K562 (cell line): ENCODE measurements around the gene UBXN11. TPM values are rescaled to one million over a fixed set of nuclear protein-coding genes. Genes with fewer than 3 reads are reported as not detected.

Experiments used
- CBX3 ChIP-seq, 2 experiments: IDR thresholded peaks; 1 replicate in 1 of 2; 2 replicates in 1 of 2; pipeline ENCODE4 v1.6.1; 2012; ENCODE audit warnings: inconsistent platforms in 2 of 2, low read length in 2 of 2, borderline replicate concordance in 1 of 2, control low read depth in 1 of 2
- CEBPG ChIP-seq, 3 experiments: fragments of 200-800 bp in 1 of 3; sonication (Bioruptor generic) in 1 of 3; sonication (generic) in 1 of 3; formaldehyde crosslinking in 1 of 3; IDR thresholded peaks in 2 of 3; conservative IDR thresholded peaks in 1 of 3; 2 replicates each; pipeline versions ENCODE4 v1.6.1 to v1.8.0; 2016 to 2022; ENCODE audit warnings: missing compliant biosample characterization in 2 of 3, missing genetic modification characterization in 2 of 3, mild to moderate bottlenecking in 1 of 3, missing genetic modification reagents in 1 of 3
- E2F3 ChIP-seq: fragments of 250-450 bp; sonication (Bioruptor Pico); IDR thresholded peaks from 2 replicates; pipeline ENCODE4 v1.4.0; 2020; ENCODE audit warnings: mild to moderate bottlenecking
- MBD1 ChIP-seq: fragments of 250-450 bp; sonication (Bioruptor Pico); IDR thresholded peaks from 2 replicates; pipeline ENCODE4 v1.8.0; 2022; ENCODE audit warnings: inconsistent platforms
- PATZ1 ChIP-seq: fragments of 250-450 bp; sonication (Bioruptor Pico); IDR thresholded peaks from 2 replicates; pipeline ENCODE4 v1.5.0; 2020; ENCODE audit warnings: mild to moderate bottlenecking, borderline replicate concordance
- PPARD ChIP-seq: fragments of 250-450 bp; sonication (Bioruptor Pico); IDR thresholded peaks from 2 replicates; pipeline ENCODE4 v1.8.0; 2022; ENCODE audit warnings: inconsistent platforms, mild to moderate bottlenecking, moderate library complexity
- RB1 ChIP-seq: fragments of 450-650 bp; IDR thresholded peaks from 2 replicates; pipeline ENCODE4 v1.6.1; 2017; ENCODE audit warnings: low read depth, mild to moderate bottlenecking
- STAG1 ChIP-seq: sonication (generic); formaldehyde crosslinking; IDR thresholded peaks from 2 replicates; pipeline ENCODE4 v1.5.0; 2020; ENCODE audit warnings: missing genetic modification reagents, borderline replicate concordance
- TFAM ChIP-seq: fragments of 250-450 bp; sonication (Bioruptor Pico); conservative IDR thresholded peaks from 2 replicates; pipeline ENCODE4 v1.5.0; 2021; ENCODE audit warnings: mild to moderate bottlenecking, moderate library complexity
- YBX1 ChIP-seq: fragments of 450-650 bp; IDR thresholded peaks from 2 replicates; pipeline ENCODE4 v1.7.1; 2016; ENCODE audit warnings: mild to moderate bottlenecking
- ZMIZ1 ChIP-seq, 2 experiments: fragments of 150-350 bp in 1 of 2; IDR thresholded peaks; 2 replicates each; pipeline ENCODE4 v1.6.1; 2012 to 2016; ENCODE audit warnings: low read depth in 2 of 2, low read length in 2 of 2, mild to moderate bottlenecking in 1 of 2, moderate library complexity in 1 of 2
- ZNF778 ChIP-seq: fragments of 450-650 bp; formaldehyde crosslinking; IDR thresholded peaks from 2 replicates; pipeline ENCODE4 v1.4.0; 2020; ENCODE audit warnings: mild to moderate bottlenecking, moderate library complexity
- polyA plus RNA-seq, 8 experiments: library from polyadenylated mRNA; depleted of rRNA in 4 of 8; stranded (reverse) in 5 of 8; unstranded in 3 of 8; fragments of >200 nt; fragmentation: Nextera tagmentation in 2 of 8; fragmentation: Illumina TruSeq in 1 of 8; extraction: Ambion mirVana in 2 of 8; extraction: Trizol in 1 of 8; gene quantifications; 2 replicates each; pipeline versions ENCODE4 v1.2.1 to v1.2.3, GENCODE V29; 2011 to 2014; ENCODE audit warnings: inconsistent platforms in 1 of 8, missing spikeins in 1 of 8
- total RNA-seq, 7 experiments: library from RNA; depleted of rRNA in 6 of 7; stranded (reverse); fragments of >200 nt in 6 of 7; fragmentation: Illumina TruSeq in 2 of 7; extraction: Trizol in 2 of 7; gene quantifications; 2 replicates each; pipeline versions ENCODE4 v1.2.1 to v1.2.3, GENCODE V29; 2011 to 2021; ENCODE audit warnings: low replicate concordance in 1 of 7
- TF ChIP-seq, protein P1 (sequence below): IDR thresholded peaks from 2 replicates; pipeline ENCODE4 v1.6.1; 2011; ENCODE audit not compliant: insufficient read length; ENCODE audit errors: extremely low read depth
- TF ChIP-seq, protein P2 (sequence below): sonication (generic); formaldehyde crosslinking; IDR thresholded peaks from 2 replicates; pipeline ENCODE4 v1.8.0; 2022; ENCODE audit warnings: missing genetic modification reagents, mild to moderate bottlenecking, borderline replicate concordance

Gene UBXN11
- total and polyA plus RNA-seq, 9 of the 15 experiments (the other 6 are each of a cell fraction or from before 2014, with no cell fraction given): 0.48 to 34.3 (median 11.3) TPM

DNA sequence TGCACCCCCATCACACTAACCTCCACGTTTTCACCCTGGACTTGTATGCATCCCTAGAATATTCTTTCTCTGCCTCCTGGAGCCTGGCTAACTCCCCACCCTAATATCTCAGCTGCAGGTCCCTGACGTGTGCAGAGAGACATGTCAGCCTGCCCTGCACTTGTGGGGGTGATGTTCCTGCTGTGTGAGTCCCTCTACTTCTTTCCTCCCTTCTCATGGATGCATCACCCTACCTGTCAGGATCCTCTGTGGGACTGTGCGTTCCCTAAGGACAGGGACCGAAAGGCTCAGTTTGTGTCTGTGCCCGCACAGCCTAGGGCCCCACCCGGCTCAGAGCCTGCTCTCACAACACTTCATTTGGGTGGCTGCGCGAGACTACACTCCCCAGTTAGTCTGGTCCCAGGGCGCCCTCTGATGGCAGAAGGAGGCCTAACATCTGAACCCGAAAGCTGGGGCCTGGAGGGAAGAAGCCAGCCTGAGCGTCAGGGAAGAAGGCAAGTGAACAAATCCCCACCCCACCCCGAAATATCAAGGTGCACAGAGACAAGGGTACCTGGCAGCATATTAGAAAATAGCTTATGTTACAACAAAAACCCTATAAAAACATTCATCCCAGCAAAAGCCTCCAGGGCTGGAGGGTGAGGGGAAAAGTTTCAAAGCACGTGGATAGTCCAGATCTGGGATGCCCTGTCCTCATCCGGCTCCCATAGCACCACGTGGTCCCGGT lies 15.0 kb upstream of the UBXN11 start (continued):
- TF ChIP-seq MBD1 (CRISPR knock-in tag): no peak
- peak in 1 of 2 experiments; percentile 14; a peak in 1 of 3 replicates for TF ChIP-seq CBX3 (IDR thresholded peaks at IDR 0.05; ENCODE audit: borderline replicate concordance in 1 of 2, low read length in 2 of 2)
- TF ChIP-seq ZMIZ1 (IDR thresholded peaks at IDR 0.05; ENCODE audit: low read depth in 2 of 2, low read length in 2 of 2): no peak
- no peak; the same call in 1 of the 2 replicates for TF ChIP-seq CEBPG (CRISPR knock-in tag; IDR thresholded peaks at IDR 0.05)
- TF ChIP-seq CEBPG (tag; conservative IDR thresholded peaks at IDR 0.05 in 1 of 2, IDR thresholded peaks at IDR 0.05 in 1 of 2): no peak
- peak; percentile 71; the same call in 1 of the 2 replicates for TF ChIP-seq RB1
- no peak for TF ChIP-seq YBX1
- TF ChIP-seq, protein P1, sequence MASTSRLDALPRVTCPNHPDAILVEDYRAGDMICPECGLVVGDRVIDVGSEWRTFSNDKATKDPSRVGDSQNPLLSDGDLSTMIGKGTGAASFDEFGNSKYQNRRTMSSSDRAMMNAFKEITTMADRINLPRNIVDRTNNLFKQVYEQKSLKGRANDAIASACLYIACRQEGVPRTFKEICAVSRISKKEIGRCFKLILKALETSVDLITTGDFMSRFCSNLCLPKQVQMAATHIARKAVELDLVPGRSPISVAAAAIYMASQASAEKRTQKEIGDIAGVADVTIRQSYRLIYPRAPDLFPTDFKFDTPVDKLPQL: no peak
- TF ChIP-seq, protein P2, sequence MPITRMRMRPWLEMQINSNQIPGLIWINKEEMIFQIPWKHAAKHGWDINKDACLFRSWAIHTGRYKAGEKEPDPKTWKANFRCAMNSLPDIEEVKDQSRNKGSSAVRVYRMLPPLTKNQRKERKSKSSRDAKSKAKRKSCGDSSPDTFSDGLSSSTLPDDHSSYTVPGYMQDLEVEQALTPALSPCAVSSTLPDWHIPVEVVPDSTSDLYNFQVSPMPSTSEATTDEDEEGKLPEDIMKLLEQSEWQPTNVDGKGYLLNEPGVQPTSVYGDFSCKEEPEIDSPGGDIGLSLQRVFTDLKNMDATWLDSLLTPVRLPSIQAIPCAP (CRISPR knock-in tag): no peak
- TF ChIP-seq TFAM (CRISPR knock-in tag): no peak
- TF ChIP-seq ZNF778 (CRISPR knock-in tag): no peak
- no peak for TF ChIP-seq PPARD (CRISPR knock-in tag)
- TF ChIP-seq E2F3 (CRISPR knock-in tag): no peak; the same call in 1 of the 2 replicates
- no peak for TF ChIP-seq PATZ1 (CRISPR knock-in tag)
- TF ChIP-seq STAG1 (CRISPR knock-in tag): peak; percentile 74; the same call in 1 of the 2 replicates
